Esophagus squamous epithelium (tissue), 4 donors: ENCODE results near the gene FOXK2.

ENCODE experiments used
- POLR2A ChIP-seq, 4 donors: fragments of 450-650 bp; IDR thresholded peaks; one replicate each; pipeline ENCODE4 v1.6.1; 2017; ENCODE audit warnings: antibody characterized with exemption in 4 of 4, mild to moderate bottlenecking in 4 of 4, moderate library complexity in 3 of 4
- TF ChIP-seq, protein P1 (sequence below), 6 experiments: fragments of 450-650 bp in 4 of 6; fragments of 200-600 bp in 2 of 6; sonication (generic) in 2 of 6; IDR thresholded peaks; one replicate each; pipeline ENCODE4 v1.5.1; 2016 to 2019; ENCODE audit warnings: antibody characterized with exemption in 6 of 6, mild to moderate bottlenecking in 4 of 6, moderate library complexity in 4 of 6

DNA sequence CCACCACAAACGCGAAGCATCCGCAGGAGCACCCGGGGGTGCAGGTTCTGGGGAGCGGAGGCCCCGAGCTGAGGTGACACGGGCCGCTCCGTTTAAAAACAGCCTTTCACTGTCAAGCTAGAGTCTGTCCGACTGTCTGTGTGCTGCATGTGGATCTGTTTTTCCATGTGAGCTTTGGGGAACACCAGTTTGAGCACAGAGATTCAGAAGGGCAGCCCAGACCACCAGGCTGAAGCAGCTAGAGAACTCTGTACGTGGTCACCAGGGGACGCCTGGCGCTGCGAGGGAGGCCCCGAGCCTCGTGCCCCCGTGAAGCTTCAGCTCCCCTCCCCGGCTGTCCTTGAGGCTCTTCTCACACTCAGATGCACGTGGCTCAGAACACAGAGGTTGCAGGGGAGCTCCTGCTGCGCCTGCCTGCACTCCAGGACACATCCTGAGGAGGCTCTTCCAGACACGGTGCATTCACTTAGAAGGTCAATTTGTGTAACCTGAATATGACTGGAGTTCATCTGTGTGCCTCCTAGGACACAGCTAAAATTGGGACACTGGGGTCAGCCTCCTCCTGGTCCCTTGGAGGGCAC lies 15.7 kb upstream of the FOXK2 start:
- TF ChIP-seq, protein P1, sequence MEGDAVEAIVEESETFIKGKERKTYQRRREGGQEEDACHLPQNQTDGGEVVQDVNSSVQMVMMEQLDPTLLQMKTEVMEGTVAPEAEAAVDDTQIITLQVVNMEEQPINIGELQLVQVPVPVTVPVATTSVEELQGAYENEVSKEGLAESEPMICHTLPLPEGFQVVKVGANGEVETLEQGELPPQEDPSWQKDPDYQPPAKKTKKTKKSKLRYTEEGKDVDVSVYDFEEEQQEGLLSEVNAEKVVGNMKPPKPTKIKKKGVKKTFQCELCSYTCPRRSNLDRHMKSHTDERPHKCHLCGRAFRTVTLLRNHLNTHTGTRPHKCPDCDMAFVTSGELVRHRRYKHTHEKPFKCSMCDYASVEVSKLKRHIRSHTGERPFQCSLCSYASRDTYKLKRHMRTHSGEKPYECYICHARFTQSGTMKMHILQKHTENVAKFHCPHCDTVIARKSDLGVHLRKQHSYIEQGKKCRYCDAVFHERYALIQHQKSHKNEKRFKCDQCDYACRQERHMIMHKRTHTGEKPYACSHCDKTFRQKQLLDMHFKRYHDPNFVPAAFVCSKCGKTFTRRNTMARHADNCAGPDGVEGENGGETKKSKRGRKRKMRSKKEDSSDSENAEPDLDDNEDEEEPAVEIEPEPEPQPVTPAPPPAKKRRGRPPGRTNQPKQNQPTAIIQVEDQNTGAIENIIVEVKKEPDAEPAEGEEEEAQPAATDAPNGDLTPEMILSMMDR (IDR thresholded peaks at IDR 0.05), result no peak
- TF ChIP-seq POLR2A (IDR thresholded peaks at IDR 0.05), result no peak
